GM18951 (cell line): ENCODE measurements around the gene SYT8.

Experiments
- POLR2A ChIP-seq: IDR thresholded peaks from 4 replicates; pipeline ENCODE4 v1.6.1; 2011; ENCODE audit warnings: mild to moderate bottlenecking; ENCODE audit not compliant: insufficient read length, insufficient read depth; ENCODE audit errors: extremely low read depth
- in situ Hi-C: fragments of 300-500 bp; cut with MboI; formaldehyde crosslinking; loops from one replicate; pipeline ENCODE4 v1.12.0; 2022; ENCODE audit warnings: low sequenced_read_pairs, mixed read lengths, inconsistent platforms; ENCODE audit not compliant: unreplicated experiment

Gene SYT8

DNA sequence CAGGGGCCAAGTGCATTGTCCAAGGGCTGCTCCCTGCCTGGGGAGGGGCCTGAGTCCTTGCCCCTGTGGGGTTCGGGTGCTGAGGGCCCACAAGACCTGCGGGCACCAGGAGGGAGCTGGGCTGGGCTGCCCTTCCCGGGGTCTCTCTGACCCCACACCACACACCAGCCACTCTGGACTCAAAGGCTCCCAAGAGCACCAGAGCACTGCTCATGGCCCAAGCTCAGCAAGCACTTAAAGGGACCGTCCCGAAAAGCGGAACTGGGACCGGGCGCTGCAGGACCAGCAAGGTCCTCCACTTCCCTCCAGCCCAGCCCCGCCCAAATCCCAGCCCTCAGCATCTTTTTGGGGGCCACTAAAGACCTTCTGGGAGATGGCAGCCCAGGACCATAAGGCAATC lies 23.4 kb downstream of the SYT8 start:
- no peak for TF ChIP-seq POLR2A
- in situ Hi-C loops: no loop called here

GRCh38 chr11:1858576-1858975 lies 23.8 kb downstream of the SYT8 start:
- no peak for TF ChIP-seq POLR2A
- in situ Hi-C loops: no loop called here

- no peak for TF ChIP-seq POLR2A
- in situ Hi-C loops: no loop called here
These were observed 24.2 kb downstream of the SYT8 start for GRCh38 chr11:1859004-1859403.

- in situ Hi-C loops: no loop called here
- no peak for TF ChIP-seq POLR2A
These were observed 25.3 kb downstream of the SYT8 start for GRCh38 chr11:1860108-1860507.

- TF ChIP-seq POLR2A: no peak
- in situ Hi-C loops: no loop called here
These were observed 26.9 kb downstream of the SYT8 start for GRCh38 chr11:1861435-1862411.

DNA sequence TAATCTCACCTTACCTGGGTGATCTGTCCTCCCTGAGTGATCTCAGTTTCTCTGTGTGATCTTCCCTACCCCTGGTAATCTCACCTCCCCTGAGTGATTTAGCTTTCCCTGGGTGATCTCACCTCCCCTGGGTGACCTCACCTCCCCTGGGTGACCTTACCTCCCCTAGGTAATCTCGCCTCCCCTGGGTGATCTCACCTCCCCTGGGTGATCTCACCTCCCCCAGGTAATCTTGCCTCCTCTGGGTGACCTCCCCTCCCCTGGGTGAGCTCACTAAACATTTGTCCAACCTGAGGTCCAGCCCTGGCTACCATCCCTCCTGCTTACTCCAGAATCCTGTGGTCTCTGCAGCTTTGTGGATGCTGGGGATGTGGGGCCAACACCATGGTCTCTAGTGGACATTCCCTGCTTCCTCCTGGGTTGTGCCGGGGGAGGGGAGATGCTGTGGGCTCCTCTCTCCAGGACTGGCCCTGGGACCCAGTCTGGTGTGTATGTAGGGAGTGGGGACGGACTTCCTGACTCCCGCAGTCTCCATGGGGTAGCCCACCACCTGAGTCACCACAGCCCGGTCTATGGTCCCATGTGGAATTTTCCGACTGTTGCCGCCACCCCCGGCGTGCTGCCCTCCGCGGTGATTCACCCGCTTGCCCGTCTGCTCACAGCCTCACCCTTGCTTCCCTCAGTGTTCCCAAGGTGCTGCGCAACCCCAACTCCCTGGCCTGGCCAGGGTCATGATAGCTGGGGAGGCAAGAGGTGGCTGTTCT lies 28.0 kb downstream of the SYT8 start:
- in situ Hi-C loops: no loop called here
- TF ChIP-seq POLR2A: no peak

DNA sequence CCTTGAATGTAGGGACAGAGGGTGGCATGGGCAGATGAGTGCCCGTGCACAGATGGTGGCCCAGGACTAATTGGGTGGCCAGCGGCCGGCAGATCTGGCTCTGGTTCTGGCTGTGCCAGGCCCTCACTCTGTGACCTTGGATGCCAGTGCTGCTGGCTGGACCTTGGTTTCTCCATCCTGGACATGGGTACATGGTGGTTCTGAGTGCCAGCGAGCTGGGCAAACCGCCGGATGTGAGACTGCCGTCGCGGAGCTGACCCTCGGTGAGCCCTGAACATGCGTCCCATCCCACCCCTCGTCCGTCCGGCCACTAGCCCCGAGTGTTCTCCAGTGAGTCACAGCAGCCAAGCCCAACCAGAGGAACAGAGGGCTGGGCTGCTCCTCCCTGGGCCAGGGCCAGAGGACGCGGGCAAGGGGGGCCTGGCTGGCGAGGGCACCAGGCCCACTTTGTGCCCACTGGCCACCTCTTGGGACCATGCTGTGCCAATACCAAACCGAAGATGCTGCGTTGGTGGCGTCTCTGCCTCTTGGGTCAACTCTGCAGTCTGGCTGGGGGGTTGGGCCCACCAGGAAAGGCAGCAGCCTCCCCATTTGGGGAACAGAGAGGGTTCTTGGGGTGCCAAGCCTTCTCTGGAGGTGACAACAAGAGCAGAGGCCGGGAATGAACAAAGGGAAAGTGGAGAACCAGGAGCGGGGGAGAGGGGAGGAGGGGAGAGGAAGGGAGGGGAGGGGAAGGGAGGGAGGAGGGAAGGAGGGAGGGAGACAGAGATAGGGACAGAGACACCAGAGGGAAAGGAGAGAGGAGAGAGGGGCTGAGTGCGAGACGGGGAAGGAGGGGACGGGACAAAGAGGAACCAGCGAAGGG lies 28.8 kb downstream of the SYT8 start:
- no peak for TF ChIP-seq POLR2A
- in situ Hi-C loops: no loop called here

GRCh38 chr11:1864231-1864630 lies 29.4 kb downstream of the SYT8 start:
- in situ Hi-C loops: no loop called here

GRCh38 chr11:1864831-1865665 lies 30.3 kb downstream of the SYT8 start:
- no peak for TF ChIP-seq POLR2A
- in situ Hi-C loops: no loop called here

More at GRCh38 chr11:1864231-1864630, 29.4 kb downstream of the SYT8 start:
- no peak for TF ChIP-seq POLR2A

DNA sequence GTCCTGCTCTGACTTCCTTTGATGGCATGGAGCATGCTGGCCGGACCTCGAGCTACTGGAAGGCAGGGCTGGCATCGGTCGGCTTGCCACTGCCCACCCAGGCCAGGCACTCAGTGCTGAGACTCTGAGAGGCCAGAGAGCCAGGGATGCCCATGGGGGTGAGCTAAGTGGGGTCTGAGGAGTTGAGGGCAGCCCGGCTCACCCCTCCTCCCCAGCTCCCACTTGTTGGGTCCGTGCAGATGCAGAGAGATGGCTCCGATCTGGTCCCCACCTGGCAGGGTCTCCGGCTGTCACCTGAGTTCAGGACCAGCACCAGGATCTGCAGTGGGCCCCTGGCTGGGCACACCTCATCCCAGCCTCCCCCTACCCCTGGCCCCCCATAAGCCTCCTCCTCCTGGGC lies 31.4 kb downstream of the SYT8 start:
- in situ Hi-C loops: no loop called here
- no peak for TF ChIP-seq POLR2A

DNA sequence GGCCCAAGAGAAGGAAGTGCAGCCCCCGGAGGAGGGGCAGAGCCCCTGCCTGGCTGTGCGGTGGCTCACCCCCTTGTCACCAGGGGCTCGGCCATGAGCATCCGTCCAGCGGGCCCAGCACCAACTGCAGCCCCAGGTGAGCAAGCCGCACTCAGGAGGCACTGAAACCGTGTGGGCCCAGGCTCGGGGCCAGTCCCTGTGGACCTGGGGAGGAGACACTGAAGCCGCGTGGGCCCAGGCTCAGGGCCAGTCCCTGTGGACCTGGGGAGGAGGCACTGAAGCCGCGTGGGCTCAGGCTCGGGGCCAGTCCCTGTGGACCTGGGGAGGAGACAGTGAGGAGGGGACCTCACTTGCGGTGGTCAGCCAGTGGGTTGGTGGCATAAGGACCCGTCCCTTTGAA lies 32.0 kb downstream of the SYT8 start:
- in situ Hi-C loops: no loop called here
- TF ChIP-seq POLR2A: no peak

DNA sequence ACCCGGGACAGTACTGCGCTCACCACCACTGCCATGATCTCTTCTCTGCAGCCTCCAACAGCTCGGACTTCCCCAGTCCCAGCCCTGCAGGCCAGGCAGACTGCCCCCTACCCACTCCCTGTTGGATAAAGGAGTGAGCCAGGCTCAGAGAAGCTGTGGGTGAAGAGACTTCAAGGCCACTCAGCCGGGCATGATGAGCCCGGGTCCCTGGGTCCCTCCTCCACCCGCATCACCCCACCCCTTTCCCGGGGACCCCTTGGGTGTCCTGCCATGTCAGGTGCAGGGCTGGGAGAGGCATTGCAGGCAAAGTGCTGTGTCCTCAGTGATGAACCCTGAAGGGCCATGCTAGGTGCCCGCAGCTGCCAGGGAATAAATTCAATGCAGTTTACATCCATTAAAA lies 32.6 kb downstream of the SYT8 start:
- in situ Hi-C loops: no loop called here
- no peak for TF ChIP-seq POLR2A
